ENCODE results near the gene KCNH1.

Gene KCNH1

GRCh38 chr1:210654176-210654981 is 479.6 kb downstream of the KCNH1 start:
- Histone ChIP-seq H3K4me1 (ENCODE audit: insufficient read depth, low read length) (no peaks in the 10 kb centered on the region), H3K9ac (ENCODE audit: low read depth, low read length) (no peak overlapping the region), H3K9me3 (ENCODE audit: control insufficient read depth, insufficient read depth, low read length) (no peaks in the 10 kb centered on the region), H3K36me3 (ENCODE audit: insufficient read depth, low read length) (no peaks in the 10 kb centered on the region)

- H3K36me3 ChIP-seq (ENCODE audit: insufficient read depth, low read length): no peaks in the 10 kb centered on the region
- H3K4me1 ChIP-seq (ENCODE audit: insufficient read depth, low read length): no peaks in the 10 kb centered on the region
- H3K9me3 ChIP-seq (ENCODE audit: control insufficient read depth, insufficient read depth, low read length): no peaks in the 10 kb centered on the region
- no peak overlapping the region for H3K9ac ChIP-seq (ENCODE audit: low read depth, low read length)
Measured at GRCh38 chr1:210653771-210654170, 480.2 kb downstream of the KCNH1 start.

GRCh38 chr1:210652329-210652954 is 481.5 kb downstream of the KCNH1 start:
- Histone ChIP-seq H3K4me1 (ENCODE audit: insufficient read depth, low read length) (no peaks in the 10 kb centered on the region), H3K36me3 (ENCODE audit: insufficient read depth, low read length) (no peaks in the 10 kb centered on the region), H3K9ac (ENCODE audit: low read depth, low read length) (no peak overlapping the region), H3K9me3 (ENCODE audit: control insufficient read depth, insufficient read depth, low read length) (no peaks in the 10 kb centered on the region)

- Histone ChIP-seq H3K36me3 (ENCODE audit: insufficient read depth, low read length) (no peaks in the 10 kb centered on the region), H3K9me3 (ENCODE audit: control insufficient read depth, insufficient read depth, low read length) (no peaks in the 10 kb centered on the region)
Measured at GRCh38 chr1:210650403-210650802, 483.5 kb downstream of the KCNH1 start.

GRCh38 chr1:210648588-210649269 is 485.2 kb downstream of the KCNH1 start:
- Histone ChIP-seq H3K4me1 (ENCODE audit: insufficient read depth, low read length) (no peaks in the 10 kb centered on the region), H3K9ac (ENCODE audit: low read depth, low read length) (no peak overlapping the region), H3K36me3 (ENCODE audit: insufficient read depth, low read length) (no peaks in the 10 kb centered on the region), H3K9me3 (ENCODE audit: control insufficient read depth, insufficient read depth, low read length) (no peaks in the 10 kb centered on the region)

More at GRCh38 chr1:210650403-210650802, 483.5 kb downstream of the KCNH1 start:
- Histone ChIP-seq H3K4me1 (ENCODE audit: insufficient read depth, low read length) (no peaks in the 10 kb centered on the region), H3K9ac (ENCODE audit: low read depth, low read length) (no peak overlapping the region)

- no peaks in the 10 kb centered on the region for H3K36me3 ChIP-seq (ENCODE audit: insufficient read depth, low read length)
- H3K9me3 ChIP-seq (ENCODE audit: control insufficient read depth, insufficient read depth, low read length): no peaks in the 10 kb centered on the region
- no peaks in the 10 kb centered on the region for H3K4me1 ChIP-seq (ENCODE audit: insufficient read depth, low read length)
- no peak overlapping the region for H3K9ac ChIP-seq (ENCODE audit: low read depth, low read length)
Measured at GRCh38 chr1:210647406-210648333, 486.3 kb downstream of the KCNH1 start.

GRCh38 chr1:210646258-210646616 is 487.7 kb downstream of the KCNH1 start:
- H3K36me3 ChIP-seq (ENCODE audit: insufficient read depth, low read length): no peaks in the 10 kb centered on the region
- no peaks in the 10 kb centered on the region for H3K4me1 ChIP-seq (ENCODE audit: insufficient read depth, low read length)
- H3K9ac ChIP-seq (ENCODE audit: low read depth, low read length): no peak overlapping the region
- H3K9me3 ChIP-seq (ENCODE audit: control insufficient read depth, insufficient read depth, low read length): no peaks in the 10 kb centered on the region

GRCh38 chr1:210645582-210646257 is 488.2 kb downstream of the KCNH1 start:
- no peaks in the 10 kb centered on the region for H3K4me1 ChIP-seq (ENCODE audit: insufficient read depth, low read length)
- no peaks in the 10 kb centered on the region for H3K9me3 ChIP-seq (ENCODE audit: control insufficient read depth, insufficient read depth, low read length)
- H3K9ac ChIP-seq (ENCODE audit: low read depth, low read length): no peak overlapping the region
- no peaks in the 10 kb centered on the region for H3K36me3 ChIP-seq (ENCODE audit: insufficient read depth, low read length)

GRCh38 chr1:210641582-210641981 is 492.4 kb downstream of the KCNH1 start:
- no peaks in the 10 kb centered on the region for H3K4me1 ChIP-seq (ENCODE audit: insufficient read depth, low read length)
- no peaks in the 10 kb centered on the region for H3K36me3 ChIP-seq (ENCODE audit: insufficient read depth, low read length)
- no peaks in the 10 kb centered on the region for H3K9me3 ChIP-seq (ENCODE audit: control insufficient read depth, insufficient read depth, low read length)
- H3K9ac ChIP-seq (ENCODE audit: low read depth, low read length): no peak overlapping the region

GRCh38 chr1:210635108-210635507 is 498.8 kb downstream of the KCNH1 start:
- Histone ChIP-seq H3K4me1 (ENCODE audit: insufficient read depth, low read length) (no peaks in the 10 kb centered on the region), H3K9ac (ENCODE audit: low read depth, low read length) (no peak overlapping the region), H3K9me3 (ENCODE audit: control insufficient read depth, insufficient read depth, low read length) (no peaks in the 10 kb centered on the region), H3K36me3 (ENCODE audit: insufficient read depth, low read length) (no peaks in the 10 kb centered on the region)

GRCh38 chr1:210633636-210634035 is 500.3 kb downstream of the KCNH1 start:
- H3K9ac ChIP-seq (ENCODE audit: low read depth, low read length): no peak overlapping the region
- no peaks in the 10 kb centered on the region for H3K9me3 ChIP-seq (ENCODE audit: control insufficient read depth, insufficient read depth, low read length)
- H3K4me1 ChIP-seq (ENCODE audit: insufficient read depth, low read length): no peaks in the 10 kb centered on the region
- H3K36me3 ChIP-seq (ENCODE audit: insufficient read depth, low read length): no peaks in the 10 kb centered on the region

GRCh38 chr1:210633140-210633539 is 500.8 kb downstream of the KCNH1 start:
- no peaks in the 10 kb centered on the region for H3K9me3 ChIP-seq (ENCODE audit: control insufficient read depth, insufficient read depth, low read length)
- no peaks in the 10 kb centered on the region for H3K4me1 ChIP-seq (ENCODE audit: insufficient read depth, low read length)
- H3K9ac ChIP-seq (ENCODE audit: low read depth, low read length): no peak overlapping the region
- H3K36me3 ChIP-seq (ENCODE audit: insufficient read depth, low read length): no peaks in the 10 kb centered on the region

- Histone ChIP-seq H3K36me3 (ENCODE audit: insufficient read depth, low read length) (no peaks in the 10 kb centered on the region), H3K9ac (ENCODE audit: low read depth, low read length) (no peak overlapping the region), H3K9me3 (ENCODE audit: control insufficient read depth, insufficient read depth, low read length) (no peaks in the 10 kb centered on the region), H3K4me1 (ENCODE audit: insufficient read depth, low read length) (no peaks in the 10 kb centered on the region)
Measured at GRCh38 chr1:210631399-210631798, 502.5 kb downstream of the KCNH1 start.

GRCh38 chr1:210629276-210629675 is 504.7 kb downstream of the KCNH1 start:
- Histone ChIP-seq H3K9me3 (ENCODE audit: control insufficient read depth, insufficient read depth, low read length) (no peaks in the 10 kb centered on the region), H3K4me1 (ENCODE audit: insufficient read depth, low read length) (no peaks in the 10 kb centered on the region), H3K36me3 (ENCODE audit: insufficient read depth, low read length) (no peaks in the 10 kb centered on the region), H3K9ac (ENCODE audit: low read depth, low read length) (no peak overlapping the region)
